BLaER1 treated with 17β-estradiol and CSF1 and Interleukin-3, amounts not matched to agents 10 nM and 100 nM (cell line): ENCODE results near the gene PDGFD.

Source experiments
- H3K27ac ChIP-seq, 11 experiments: shearing (Covaris generic); formaldehyde crosslinking; 2 replicates each; pipeline ENCODE4 v1.8.1; 2022
- H3K27me3 ChIP-seq, 11 experiments: shearing (Covaris generic); formaldehyde crosslinking; 2 replicates each; pipeline ENCODE4 v1.8.1; 2022
- H3K36me3 ChIP-seq, 11 experiments: shearing (Covaris generic); formaldehyde crosslinking; 2 replicates each; pipeline ENCODE4 v1.8.1; 2022
- H3K4me1 ChIP-seq, 10 experiments: shearing (Covaris generic); formaldehyde crosslinking; 2 replicates each; pipeline ENCODE4 v1.8.1; 2022
- H3K4me2 ChIP-seq, 11 experiments: shearing (Covaris generic); formaldehyde crosslinking; 2 replicates each; pipeline ENCODE4 v1.8.1; 2022
- H3K4me3 ChIP-seq, 10 experiments: shearing (Covaris generic); formaldehyde crosslinking; 2 replicates each; pipeline ENCODE4 v1.8.1; 2022
- H3K9ac ChIP-seq, 11 experiments: shearing (Covaris generic); formaldehyde crosslinking; 2 replicates each; pipeline ENCODE4 v1.8.1; 2022
- H3K9me3 ChIP-seq, 11 experiments: shearing (Covaris generic); formaldehyde crosslinking; replicated peaks in 1 of 11; 2 replicates each; pipeline ENCODE4 v1.8.1; 2022
- H4K20me1 ChIP-seq, 11 experiments: shearing (Covaris generic); formaldehyde crosslinking; 2 replicates each; pipeline ENCODE4 v1.8.1; 2022
- Cebpa-rat ChIP-seq, 11 experiments: shearing (Covaris generic); IDR thresholded peaks; 2 replicates each; pipeline ENCODE4 v1.8.1; 2022

The PDGFD gene

GRCh38 chr11:104009744-104010143 is 154.2 kb downstream of the PDGFD start:
- no peaks in the 10 kb centered on the region for H3K4me1 ChIP-seq
- no peaks in the 10 kb centered on the region for H3K36me3 ChIP-seq
- H3K27me3 ChIP-seq = no peaks in the 10 kb centered on the region
- no peak overlapping the region for H3K27ac ChIP-seq
- H3K4me2 ChIP-seq = no peak overlapping the region
- H3K9me3 ChIP-seq = no peaks in the 10 kb centered on the region
- no peaks in the 10 kb centered on the region for H4K20me1 ChIP-seq
- H3K9ac ChIP-seq = no peak overlapping the region
- H3K4me3 ChIP-seq = no peak overlapping the region
- TF ChIP-seq Cebpa-rat (IDR thresholded peaks at IDR 0.05) = no peak

- Histone ChIP-seq H3K36me3 (no peaks in the 10 kb centered on the region), H3K27ac (no peak overlapping the region), H4K20me1 (no peaks in the 10 kb centered on the region), H3K27me3 (no peaks in the 10 kb centered on the region), H3K4me3 (no peak overlapping the region), H3K9me3 (no peaks in the 10 kb centered on the region), H3K4me2 (no peak overlapping the region), H3K4me1 (no peaks in the 10 kb centered on the region), H3K9ac (no peak overlapping the region)
- TF ChIP-seq Cebpa-rat (IDR thresholded peaks at IDR 0.05) = no peak
Measured at GRCh38 chr11:104005234-104005855, 158.6 kb downstream of the PDGFD start.

GRCh38 chr11:104003491-104003890 is 160.5 kb downstream of the PDGFD start:
- H3K27ac ChIP-seq = no peak overlapping the region
- H3K4me3 ChIP-seq = no peak overlapping the region
- H3K36me3 ChIP-seq = no peaks in the 10 kb centered on the region
- no peaks in the 10 kb centered on the region for H3K27me3 ChIP-seq
- H4K20me1 ChIP-seq = no peaks in the 10 kb centered on the region
- no peak overlapping the region for H3K4me2 ChIP-seq
- no peak overlapping the region for H3K9ac ChIP-seq
- H3K9me3 ChIP-seq = no peaks in the 10 kb centered on the region
- TF ChIP-seq Cebpa-rat (IDR thresholded peaks at IDR 0.05) = no peak
- no peaks in the 10 kb centered on the region for H3K4me1 ChIP-seq

GRCh38 chr11:104001561-104002056 is 162.3 kb downstream of the PDGFD start:
- Histone ChIP-seq H3K4me3 (no peak overlapping the region), H3K9me3 (no peaks in the 10 kb centered on the region), H3K9ac (no peak overlapping the region), H3K4me2 (no peak overlapping the region), H3K27ac (no peak overlapping the region), H3K27me3 (no peaks in the 10 kb centered on the region), H4K20me1 (no peaks in the 10 kb centered on the region), H3K36me3 (no peaks in the 10 kb centered on the region), H3K4me1 (no peaks in the 10 kb centered on the region)
- TF ChIP-seq Cebpa-rat (IDR thresholded peaks at IDR 0.05) = no peak

GRCh38 chr11:104000798-104001197 is 163.1 kb downstream of the PDGFD start:
- H4K20me1 ChIP-seq = no peaks in the 10 kb centered on the region
- no peaks in the 10 kb centered on the region for H3K4me1 ChIP-seq
- H3K27me3 ChIP-seq = no peaks in the 10 kb centered on the region
- no peak overlapping the region for H3K9ac ChIP-seq
- no peaks in the 10 kb centered on the region for H3K9me3 ChIP-seq
- H3K4me3 ChIP-seq = no peak overlapping the region
- no peaks in the 10 kb centered on the region for H3K36me3 ChIP-seq
- no peak for TF ChIP-seq Cebpa-rat (IDR thresholded peaks at IDR 0.05)
- no peak overlapping the region for H3K27ac ChIP-seq
- no peak overlapping the region for H3K4me2 ChIP-seq

GRCh38 chr11:103998826-103999508 is 165.0 kb downstream of the PDGFD start:
- H3K27ac ChIP-seq = no peak overlapping the region
- no peak for TF ChIP-seq Cebpa-rat (IDR thresholded peaks at IDR 0.05)
- H3K9ac ChIP-seq = no peak overlapping the region

GRCh38 chr11:103997082-103997481 is 166.9 kb downstream of the PDGFD start:
- Histone ChIP-seq H3K4me3 (no peak overlapping the region), H3K9ac (no peak overlapping the region), H3K36me3 (no peaks in the 10 kb centered on the region), H4K20me1 (no peaks in the 10 kb centered on the region), H3K27ac (no peak overlapping the region), H3K27me3 (no peaks in the 10 kb centered on the region), H3K4me1 (no peaks in the 10 kb centered on the region), H3K4me2 (no peak overlapping the region), H3K9me3 (no peaks in the 10 kb centered on the region)
- TF ChIP-seq Cebpa-rat (IDR thresholded peaks at IDR 0.05) = no peak

More at GRCh38 chr11:103998826-103999508, 165.0 kb downstream of the PDGFD start:
- Histone ChIP-seq H3K4me3 (no peak overlapping the region), H3K27me3 (no peaks in the 10 kb centered on the region), H3K4me2 (no peak overlapping the region), H3K36me3 (no peaks in the 10 kb centered on the region), H3K9me3 (no peaks in the 10 kb centered on the region), H3K4me1 (no peaks in the 10 kb centered on the region), H4K20me1 (no peaks in the 10 kb centered on the region)

GRCh38 chr11:103995896-103996295 is 168.1 kb downstream of the PDGFD start:
- no peak overlapping the region for H3K4me3 ChIP-seq
- TF ChIP-seq Cebpa-rat (IDR thresholded peaks at IDR 0.05) = no peak
- H3K27ac ChIP-seq = no peak overlapping the region

GRCh38 chr11:103994518-103994917 is 169.4 kb downstream of the PDGFD start:
- no peak overlapping the region for H3K4me3 ChIP-seq
- H3K27me3 ChIP-seq = no peaks in the 10 kb centered on the region
- no peaks in the 10 kb centered on the region for H3K4me1 ChIP-seq
- H3K36me3 ChIP-seq = no peaks in the 10 kb centered on the region
- H3K9me3 ChIP-seq = no peaks in the 10 kb centered on the region
- H3K27ac ChIP-seq = no peak overlapping the region
- H3K9ac ChIP-seq = no peak overlapping the region
- no peaks in the 10 kb centered on the region for H4K20me1 ChIP-seq
- no peak overlapping the region for H3K4me2 ChIP-seq
- no peak for TF ChIP-seq Cebpa-rat (IDR thresholded peaks at IDR 0.05)

More at GRCh38 chr11:103995896-103996295, 168.1 kb downstream of the PDGFD start:
- Histone ChIP-seq H3K9ac (no peak overlapping the region), H3K4me2 (no peak overlapping the region), H3K4me1 (no peaks in the 10 kb centered on the region), H3K36me3 (no peaks in the 10 kb centered on the region), H3K27me3 (no peaks in the 10 kb centered on the region), H4K20me1 (no peaks in the 10 kb centered on the region), H3K9me3 (no peaks in the 10 kb centered on the region)

- Histone ChIP-seq H4K20me1 (no peaks in the 10 kb centered on the region), H3K4me3 (no peak overlapping the region), H3K27ac (no peak overlapping the region), H3K4me1 (no peaks in the 10 kb centered on the region), H3K9me3 (no peaks in the 10 kb centered on the region), H3K27me3 (no peaks in the 10 kb centered on the region), H3K36me3 (no peaks in the 10 kb centered on the region), H3K4me2 (no peak overlapping the region), H3K9ac (no peak overlapping the region)
- no peak for TF ChIP-seq Cebpa-rat (IDR thresholded peaks at IDR 0.05)
Measured at GRCh38 chr11:103994094-103994493, 169.9 kb downstream of the PDGFD start.
